Astrocyte of the hippocampus (primary cell): ENCODE results near the gene RBMS2.
A peak's percentile ranks its signal among the peaks of the same experiment; 100 is the strongest.
"Not testable (repeated sequence)": the region's sequence is repeated elsewhere in the genome, so short reads cannot be mapped to it uniquely, and the experiment has no call there.

Experiments used
- DNase-seq: peaks from one replicate; pipeline ENCODE4 v3.0.0; 2011; ENCODE audit warnings: low read depth, low spot score

Gene RBMS2

DNA sequence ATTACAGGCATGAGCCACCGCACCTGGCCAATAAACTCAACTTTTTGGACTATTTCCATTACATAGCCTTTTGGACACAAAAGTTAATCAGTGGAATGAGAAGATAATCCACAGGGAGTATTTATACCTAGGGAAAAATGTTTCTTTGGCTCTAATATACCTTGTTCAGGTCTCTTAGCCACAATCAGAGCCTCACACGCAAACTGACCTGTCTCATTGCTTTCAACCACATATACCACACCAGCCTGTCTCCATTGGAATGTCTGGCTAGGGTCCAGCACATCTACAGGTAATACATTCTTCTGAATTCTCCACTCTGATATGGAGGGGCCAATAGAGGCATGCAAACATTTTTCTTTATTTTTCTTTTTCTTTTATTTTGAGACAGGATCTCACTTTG is 3.8 kb upstream of the RBMS2 start:
- DNase-seq, result no peak

DNA sequence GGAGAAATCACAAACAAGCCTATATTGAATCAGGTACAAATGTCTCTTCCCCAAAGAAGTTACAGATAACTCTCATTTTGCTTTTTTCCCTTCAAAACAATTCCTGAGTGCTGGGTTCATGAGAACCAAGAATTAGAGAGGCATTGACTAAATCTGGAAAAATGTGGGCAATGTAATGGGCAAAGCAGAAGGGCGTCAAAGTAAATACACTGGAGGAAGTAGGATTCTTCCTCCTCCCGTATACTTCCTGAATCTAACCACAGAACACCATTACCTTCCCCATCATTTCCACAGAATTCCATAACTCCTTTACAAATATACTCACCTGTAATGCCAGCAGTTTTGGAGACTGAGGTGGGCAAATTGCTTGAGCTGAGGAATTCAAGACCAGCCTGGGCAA is 3.0 kb upstream of the RBMS2 start:
- peak; percentile 50 for DNase-seq

DNA sequence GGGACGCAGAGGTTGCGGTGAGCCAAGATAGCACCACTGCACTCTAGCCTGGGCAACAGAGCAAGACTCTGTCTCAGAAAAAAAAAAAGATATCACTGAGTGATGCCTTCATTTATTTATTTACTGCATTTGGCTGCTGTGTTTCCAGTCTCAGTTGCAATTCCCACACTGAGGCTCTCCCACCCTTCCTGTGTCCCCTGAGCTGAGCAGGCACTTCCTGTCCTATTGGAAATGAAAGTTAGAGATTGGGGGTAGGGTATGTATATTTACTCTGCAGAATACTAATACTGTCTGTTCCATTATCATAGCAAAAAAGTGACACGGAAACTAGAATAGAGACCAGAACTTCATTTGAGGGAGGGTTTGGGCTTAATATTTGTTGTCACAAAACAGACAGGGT is 1.6 kb upstream of the RBMS2 start:
- no peak for DNase-seq

DNA sequence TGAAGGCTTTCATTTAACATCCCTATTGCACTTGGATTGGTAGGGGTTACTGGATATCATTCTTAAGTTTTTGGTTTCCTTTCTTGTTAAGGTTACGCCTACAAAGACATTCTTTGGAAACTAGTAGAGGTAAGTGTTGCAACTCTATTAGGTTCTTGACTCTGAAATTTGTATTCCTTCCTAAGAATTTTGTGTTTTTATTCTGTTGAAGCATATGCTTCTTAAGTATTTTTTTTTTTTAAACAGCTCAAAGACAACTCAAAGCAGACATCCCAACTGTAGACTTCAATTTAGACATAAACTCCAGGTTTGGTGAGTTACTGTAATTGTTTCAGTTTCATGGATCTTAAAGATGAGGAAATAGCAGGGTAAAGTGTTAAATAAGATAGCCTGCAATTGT is 1.1 kb upstream of the RBMS2 start:
- no peak for DNase-seq

DNA sequence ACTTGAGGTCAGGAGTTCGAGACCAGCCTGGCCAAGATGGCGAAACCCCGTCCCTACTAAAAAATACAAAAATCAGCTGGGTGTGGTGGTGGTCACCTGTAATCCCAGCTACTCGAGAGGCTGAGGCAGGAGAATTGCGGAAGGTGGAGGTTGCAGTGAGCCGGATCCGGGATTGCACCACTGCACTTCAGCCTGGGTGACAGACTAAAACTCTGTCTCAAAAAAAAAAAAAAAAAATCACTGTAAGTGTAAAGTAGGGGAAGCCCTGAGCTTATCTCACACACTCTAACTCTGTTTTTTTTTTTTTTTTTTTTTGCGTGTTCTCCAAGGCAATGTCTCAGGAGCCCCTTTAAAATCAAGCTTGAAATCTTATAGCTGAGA is 421 bp upstream of the RBMS2 start:
- no peak for DNase-seq

DNA sequence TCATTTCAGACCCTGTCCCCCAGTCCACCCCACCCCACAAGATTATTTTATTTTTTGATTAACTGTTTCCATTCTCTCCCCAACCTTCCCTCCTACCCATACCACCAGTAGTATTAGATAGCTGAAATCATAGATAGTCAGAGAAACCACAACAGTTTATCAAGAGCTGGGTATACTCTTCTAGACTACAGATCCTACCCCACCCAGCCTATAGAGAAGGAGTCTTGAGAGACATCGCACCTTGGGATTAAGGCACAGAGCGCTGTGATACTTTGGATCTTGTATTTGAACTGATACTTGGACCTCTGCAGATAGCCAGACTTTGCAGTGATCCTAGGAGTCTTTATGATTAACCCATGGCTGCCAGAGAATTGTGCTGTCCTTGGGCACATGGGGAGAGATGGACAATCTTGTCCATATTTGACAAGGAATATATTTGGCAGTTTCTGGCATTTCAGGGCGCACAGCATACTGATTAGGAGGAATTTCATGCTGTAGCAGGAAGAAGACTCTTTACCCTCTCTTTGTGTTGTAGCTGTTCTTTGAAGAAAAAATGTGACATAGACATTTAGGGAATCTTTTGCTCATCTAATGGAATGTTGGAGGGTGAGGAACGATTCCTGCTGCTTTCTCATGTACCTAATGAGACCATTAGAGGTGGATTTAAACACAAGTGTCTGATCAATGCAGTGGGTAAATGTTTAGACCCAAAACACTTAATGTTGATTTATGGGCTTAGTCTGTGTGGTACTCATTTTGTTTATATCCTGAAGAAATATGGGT is 982 bp downstream of the RBMS2 start:
- peak; percentile 51 for DNase-seq

DNA sequence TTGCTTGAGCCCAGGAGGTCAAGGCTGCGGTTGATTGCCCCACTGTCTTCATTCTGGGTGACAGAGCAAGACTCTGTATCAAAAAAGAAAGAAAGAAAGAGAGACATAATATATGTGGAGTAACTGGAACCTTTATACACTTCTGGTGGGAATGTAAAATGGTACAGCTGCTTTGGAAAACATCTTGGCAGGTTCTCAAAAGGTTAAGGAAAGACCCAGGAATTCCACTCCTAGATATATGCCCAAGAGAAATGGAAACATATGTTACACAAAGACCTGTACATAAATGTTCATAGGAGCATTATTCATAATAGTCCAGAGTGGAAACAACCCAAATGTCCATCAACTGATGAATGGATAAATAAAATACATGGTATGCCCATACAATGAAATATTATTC is 7.2 kb downstream of the RBMS2 start:
- no peak for DNase-seq

DNA sequence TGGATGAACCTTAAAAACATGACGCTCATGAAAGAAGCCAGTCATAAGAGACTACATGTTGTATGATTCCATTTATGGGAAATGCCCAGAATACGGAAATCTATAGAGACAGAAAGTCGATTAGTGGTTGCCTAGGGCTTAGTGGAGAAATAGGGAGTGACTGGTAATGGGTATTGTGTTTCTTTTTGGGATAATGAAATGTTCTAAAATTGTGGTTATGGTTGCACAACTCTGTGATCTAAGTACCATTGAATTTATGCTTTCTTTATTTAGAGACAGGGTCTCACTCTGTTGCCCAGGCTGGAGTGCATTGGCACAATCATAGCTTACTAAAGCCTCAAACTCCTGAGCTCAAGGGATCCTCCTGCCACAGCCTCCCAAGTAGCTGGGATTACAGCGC is 8.0 kb downstream of the RBMS2 start:
- no peak for DNase-seq

DNA sequence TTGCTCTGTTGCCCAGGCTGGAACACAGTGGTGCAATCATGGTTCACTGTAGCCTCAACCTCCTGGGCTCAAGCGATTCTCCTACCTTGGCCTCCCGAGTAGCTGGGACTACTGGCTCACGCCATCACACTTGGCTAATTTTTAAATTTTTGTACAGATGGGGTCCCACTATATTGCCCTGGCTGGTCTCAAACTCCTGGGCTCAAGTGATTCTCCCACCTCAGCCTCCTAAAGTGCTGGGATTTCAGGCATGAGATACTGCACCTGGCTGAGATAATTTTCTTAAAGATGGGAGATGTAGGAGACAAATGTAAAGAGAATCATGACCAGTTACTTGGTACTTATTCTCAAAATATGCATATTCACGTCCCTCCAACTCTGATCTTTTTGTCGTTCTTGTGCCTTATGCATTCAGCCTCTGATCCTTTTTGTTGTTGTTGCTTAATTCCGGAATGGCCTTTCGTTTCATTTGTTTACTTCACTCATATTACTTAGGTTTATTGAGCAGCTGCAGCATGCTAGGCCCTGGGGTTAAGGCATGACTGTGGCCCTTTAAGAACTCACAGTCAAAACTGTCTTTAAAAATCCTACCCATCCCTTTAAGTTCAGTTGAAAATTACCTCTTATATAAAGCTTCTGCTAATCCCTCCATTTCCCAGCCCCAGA is 8.9 kb downstream of the RBMS2 start:
- no peak for DNase-seq

DNA sequence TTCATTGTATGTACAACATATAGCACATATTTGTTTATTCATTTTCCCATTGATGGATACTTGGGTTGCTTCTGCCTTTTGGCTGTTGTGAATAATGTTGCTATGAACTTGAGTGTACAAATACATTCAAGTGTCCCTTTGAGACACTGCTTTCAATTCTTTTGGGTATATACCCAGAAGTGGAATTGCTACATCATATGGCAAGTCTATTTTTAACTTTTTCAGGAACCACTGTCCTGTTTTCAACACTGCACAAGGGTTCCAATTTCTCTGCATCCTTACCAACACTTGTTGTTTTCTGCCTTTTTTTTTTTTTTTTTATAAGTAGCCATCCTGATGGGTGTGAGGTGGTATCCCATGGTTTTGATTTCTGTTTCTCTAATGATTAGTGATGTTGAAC is 15.9 kb downstream of the RBMS2 start:
- DNase-seq, result no peak

DNA sequence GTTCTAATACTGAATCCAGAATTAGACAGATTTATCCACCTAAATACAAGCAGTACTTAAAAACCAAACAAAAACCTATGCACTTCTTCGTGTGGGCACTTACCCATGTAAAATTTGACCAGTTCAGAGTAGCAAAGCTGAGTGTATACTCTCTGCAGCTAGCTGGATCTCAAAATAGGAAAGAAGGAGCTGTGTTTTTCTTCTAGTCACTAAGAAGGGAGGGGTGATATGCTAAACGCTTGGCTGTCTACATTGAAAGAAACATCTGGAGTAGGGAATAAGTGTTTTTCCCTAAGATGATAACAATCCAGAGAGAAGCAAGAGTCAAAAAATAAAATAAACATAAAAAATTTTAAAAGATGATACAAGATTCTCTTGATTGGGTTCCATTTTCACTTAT is 20.0 kb downstream of the RBMS2 start:
- DNase-seq, result no peak

DNA sequence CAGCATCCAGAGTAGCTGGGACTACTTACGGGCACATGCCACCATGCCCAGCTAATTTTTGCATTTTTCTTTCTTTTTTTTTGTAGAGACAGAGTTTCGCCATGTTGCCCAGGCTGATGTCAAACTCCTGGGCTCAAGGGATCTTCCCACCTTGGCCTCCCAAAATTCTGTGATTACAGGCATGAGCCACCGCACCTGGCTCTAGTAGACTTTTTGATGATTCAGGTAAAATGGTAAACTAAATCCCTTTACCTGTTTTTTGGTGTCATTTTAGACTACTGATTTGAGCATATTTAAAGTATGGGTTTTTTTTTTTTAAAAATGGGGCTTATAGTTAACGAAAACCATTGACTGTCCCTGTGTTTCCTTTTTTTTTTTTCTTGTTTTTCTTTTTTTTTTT is 20.5 kb downstream of the RBMS2 start:
- DNase-seq, result no peak

DNA sequence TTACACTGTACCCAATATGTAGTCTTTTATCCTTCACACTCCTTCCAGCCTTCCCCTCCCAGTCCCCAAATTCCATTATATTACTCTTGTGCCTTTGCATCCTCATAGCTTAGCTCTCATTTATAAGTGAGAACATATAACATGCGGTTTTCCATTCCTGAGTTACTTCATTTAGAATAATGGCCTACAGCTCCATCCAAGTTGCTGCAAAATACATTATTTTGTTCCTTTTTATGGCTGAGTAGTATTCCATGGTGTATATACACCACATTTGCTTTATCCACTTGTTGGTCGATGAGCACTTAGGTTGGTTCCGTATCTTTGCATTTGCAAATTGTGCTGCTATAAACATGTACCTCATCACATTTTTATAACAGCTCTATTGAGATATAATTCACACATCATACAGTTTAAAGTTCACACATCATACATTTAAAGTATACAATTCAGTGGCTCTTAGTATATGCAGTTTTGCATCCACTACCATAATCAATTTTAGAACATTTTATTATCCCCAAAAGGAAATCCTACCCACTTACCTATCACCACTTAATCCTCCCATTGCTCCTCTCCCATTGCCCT is 23.5 kb downstream of the RBMS2 start:
- DNase-seq, result no peak

DNA sequence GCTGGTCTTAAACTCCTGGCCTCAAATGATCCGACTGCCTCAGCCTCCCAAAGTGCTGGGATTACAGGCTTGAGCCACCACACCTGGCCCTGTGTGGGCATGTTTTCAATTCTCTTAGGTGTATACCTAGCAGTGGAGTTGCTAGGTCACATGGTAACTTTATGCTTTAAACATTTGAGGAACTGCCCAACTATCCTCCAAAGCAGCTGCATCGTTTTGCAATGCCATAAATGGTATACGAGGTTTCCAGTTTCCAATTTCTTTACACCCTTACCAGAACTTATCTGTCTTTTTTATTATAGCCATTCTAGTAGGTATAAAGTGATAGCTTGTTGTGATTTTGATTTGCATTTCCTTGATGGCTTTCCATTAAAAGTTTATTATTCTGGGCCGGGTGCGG is 25.1 kb downstream of the RBMS2 start:
- no peak for DNase-seq

DNA sequence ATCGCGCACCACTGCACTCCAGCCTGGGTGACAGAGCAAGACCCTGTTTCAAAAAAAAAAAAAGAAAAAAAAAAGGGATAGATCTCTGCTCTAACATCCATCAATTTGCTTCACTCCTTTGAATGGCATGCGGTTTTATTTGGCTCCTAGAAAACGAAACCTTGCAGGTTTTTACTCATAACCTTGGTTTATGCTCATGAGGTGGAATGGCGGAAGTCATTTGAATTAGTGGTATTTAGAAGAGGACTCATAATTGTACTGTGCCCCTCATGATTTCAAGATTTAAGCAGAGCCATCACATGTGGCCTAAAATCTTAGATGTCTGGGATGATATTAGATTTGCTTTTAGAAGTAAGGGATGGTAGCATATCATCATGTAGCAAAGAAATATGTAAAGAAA is 29.4 kb downstream of the RBMS2 start:
- DNase-seq, result no peak

DNA sequence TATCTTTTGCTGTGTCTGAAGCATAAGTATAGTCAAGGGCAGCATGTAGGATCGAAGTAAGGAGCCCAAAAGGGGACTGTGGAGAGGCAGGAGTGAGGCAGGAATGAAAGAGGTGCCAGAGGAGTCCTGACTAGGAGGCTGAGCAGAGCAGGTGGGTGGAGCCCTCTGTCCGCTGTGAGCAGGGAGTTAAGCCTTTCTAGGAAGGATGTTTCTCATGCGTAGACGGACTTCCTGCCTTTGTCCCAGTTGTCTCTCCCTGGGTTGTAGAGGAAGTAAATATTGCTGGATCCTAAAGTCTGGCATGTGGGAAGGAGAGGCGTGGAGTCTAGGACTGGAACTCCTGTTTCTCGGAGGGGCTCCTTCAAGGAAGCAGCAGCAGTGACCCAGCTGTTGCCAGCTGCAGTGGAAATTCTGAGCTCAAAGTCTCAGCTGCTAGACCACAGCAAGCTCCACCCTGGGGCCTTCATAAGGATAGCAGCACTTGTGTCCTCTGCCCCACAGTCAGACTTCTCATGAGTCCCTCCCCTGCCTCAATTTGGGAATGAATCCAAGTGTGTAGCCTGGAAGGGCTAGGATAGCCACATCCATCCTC is 44.0 kb downstream of the RBMS2 start:
- peak; percentile 34 for DNase-seq

DNA sequence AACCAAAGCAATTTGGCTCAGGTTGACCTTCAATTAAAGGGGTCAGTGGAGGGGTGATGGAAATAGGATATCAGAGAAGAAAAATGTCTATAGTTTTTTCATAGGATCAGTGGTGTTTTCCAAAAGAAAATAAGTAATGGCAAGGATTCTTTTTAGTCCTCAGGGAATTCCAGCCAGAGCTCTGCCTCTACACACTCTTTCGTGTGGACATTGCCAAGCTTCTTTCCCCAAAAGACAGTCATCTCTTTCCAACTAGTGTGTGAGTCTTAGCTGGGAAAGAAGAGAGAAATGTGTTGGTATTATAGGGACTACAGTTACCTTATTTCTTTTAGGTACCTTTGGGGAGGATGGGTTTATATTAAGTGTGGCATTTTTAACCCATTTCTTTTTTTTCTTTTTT is 46.5 kb downstream of the RBMS2 start:
- no peak for DNase-seq

DNA sequence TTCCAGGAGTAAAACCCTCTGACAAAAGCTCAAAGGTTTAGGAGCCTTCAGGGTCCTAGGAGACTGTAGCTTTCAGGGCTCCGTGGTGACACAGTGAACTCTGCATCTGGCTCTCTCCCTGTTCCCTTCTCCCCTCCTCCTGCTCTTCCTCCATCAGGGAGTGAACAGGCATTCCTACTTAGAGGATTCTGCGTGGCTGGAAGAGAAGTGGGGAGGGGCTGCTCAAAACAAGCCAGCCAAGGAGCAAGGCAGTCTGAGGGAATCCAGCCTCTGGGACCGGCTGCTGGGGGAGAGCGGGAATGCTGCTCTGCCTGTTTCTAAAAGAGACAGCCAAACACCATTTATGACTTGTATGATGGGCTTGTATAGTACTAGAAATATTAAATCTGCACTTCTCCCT is 49.5 kb downstream of the RBMS2 start:
- DNase-seq, result no peak

DNA sequence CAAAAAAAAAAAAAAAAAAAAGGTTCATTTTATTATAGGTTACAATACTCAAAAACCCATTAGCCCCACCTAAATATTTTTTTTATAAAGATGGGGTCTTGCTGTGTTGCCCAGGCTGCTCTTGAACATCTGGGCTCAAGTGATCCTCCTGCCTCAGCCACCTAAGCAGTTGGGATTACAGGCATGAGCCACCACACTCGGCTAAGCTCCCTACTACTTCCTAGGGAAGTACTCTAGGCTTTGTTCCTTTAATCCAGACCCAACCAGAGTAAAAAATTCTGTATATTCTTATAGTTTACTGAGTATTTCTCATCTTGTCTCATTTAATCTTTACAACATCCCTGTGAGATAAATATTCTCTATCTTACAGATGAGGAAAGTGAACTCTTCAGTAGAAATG is 50.7 kb downstream of the RBMS2 start:
- no peak for DNase-seq

DNA sequence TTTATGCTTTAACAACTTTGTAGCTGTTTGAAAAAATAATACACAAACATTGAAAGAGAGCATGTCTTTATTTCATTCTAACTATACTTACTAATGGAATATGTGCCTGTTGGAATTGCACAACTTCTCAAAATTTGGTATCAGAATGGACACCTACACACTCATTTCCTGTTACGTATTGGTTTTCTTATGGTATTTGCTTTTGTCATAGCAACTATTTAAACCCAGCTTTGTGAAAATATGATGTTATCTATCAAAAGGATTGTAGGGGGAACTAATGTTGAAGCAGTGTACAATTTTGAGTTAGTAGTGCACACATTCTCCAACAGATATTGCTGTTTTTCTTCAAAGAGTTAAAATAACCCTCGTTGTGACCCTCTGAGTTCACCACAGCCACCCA is 52.6 kb downstream of the RBMS2 start:
- no peak for DNase-seq

DNA sequence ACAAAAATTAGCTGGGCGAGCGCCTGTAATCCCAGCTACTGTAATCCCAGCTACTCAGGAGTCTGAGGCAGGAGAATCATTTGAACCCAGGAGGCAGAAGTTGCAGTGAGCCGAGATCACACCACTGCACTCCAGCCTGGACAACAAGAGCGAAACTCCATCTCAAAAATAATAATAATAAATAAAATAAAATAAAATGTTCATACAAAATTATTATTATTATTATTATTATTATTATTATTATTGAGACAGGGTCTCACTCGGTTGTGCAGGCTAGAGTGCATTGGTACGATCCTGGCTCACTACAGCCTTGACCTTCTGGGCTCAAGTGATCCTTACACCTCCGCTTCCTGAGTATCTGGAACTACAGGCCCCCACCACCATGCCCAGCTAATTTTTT is 55.6 kb downstream of the RBMS2 start:
- DNase-seq, result not testable (repeated sequence)

DNA sequence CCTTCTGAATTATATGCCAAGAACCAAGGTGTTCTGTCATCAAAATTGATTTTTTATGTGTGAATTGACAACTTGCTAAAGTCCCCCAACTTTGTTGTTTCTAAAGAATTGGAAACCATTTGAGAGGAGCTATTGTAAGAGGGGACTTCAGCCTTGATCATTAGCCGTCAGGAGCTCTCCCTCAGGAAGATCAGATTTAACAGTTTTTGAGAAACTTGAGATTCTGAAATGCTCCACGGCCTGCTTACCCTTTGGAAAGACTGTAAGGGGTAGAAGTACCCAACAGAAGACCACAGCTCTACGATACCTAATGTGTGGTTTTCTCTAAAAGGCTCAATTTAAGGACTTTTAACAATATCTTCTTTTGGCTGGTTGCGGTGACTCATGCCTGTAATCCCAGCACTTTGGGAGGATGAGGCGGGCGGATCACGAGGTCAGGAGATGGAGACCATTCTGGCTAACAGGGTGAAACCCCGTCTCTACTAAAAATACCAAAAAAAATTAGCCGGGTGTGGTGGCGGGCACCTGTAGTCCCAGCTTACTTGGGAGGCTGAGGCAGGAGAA is 57.4 kb downstream of the RBMS2 start:
- no peak for DNase-seq
